Activated naive CD4-positive, alpha-beta T cell treated with anti-CD3 and anti-CD28 coated beads, Interleukin-2, amount 10 ng/mL, durations not matched to agents 7 days and 5 days (primary cell): ENCODE data around the gene AARS1.
A peak's percentile ranks its signal among the peaks of the same experiment; 100 is the strongest.
"Not testable (repeated sequence)": the region's sequence is repeated elsewhere in the genome, so short reads cannot be mapped to it uniquely, and the experiment has no call there.

Source experiments
- CTCF ChIA-PET: fragments of 350-600 bp; sonication (Branson Sonifier 250); formaldehyde crosslinking; loops from one replicate; lab custom pipeline; 2021; ENCODE audit warnings: antibody characterized with exemption; lab: Charles Lee
- DNase-seq: peaks from one replicate; pipeline ENCODE4 v3.0.0-alpha.2; 2020
- H3K27ac Mint-ChIP-seq: one replicate; pipeline ENCODE4 v1.8.0; 2021; ENCODE audit warnings: mild to moderate bottlenecking, moderate library complexity, mixed read lengths
- H3K27me3 Mint-ChIP-seq: one replicate; pipeline ENCODE4 v1.8.0; 2021; ENCODE audit warnings: mild to moderate bottlenecking, mixed read lengths
- H3K36me3 Mint-ChIP-seq: one replicate; pipeline ENCODE4 v1.8.0; 2021; ENCODE audit warnings: mixed read lengths
- H3K4me1 Mint-ChIP-seq: one replicate; pipeline ENCODE4 v1.8.0; 2021; ENCODE audit warnings: mixed read lengths
- H3K4me3 Mint-ChIP-seq: one replicate; pipeline ENCODE4 v1.8.0; 2021; ENCODE audit warnings: mild to moderate bottlenecking, moderate library complexity, mixed read lengths
- H3K9me3 Mint-ChIP-seq: one replicate; pipeline ENCODE4 v1.8.0; 2021; ENCODE audit warnings: mixed read lengths

AARS1 gene

GRCh38 chr16:70289229-70290094 lies at the start of gene AARS1:
AARS1 (minus strand) TSS chr16:70289506; CDS start chr16:70282763, 6,743 bp downstream.
- Mint-ChIP-seq H3K4me1 (peaks cover 40% of the 10 kb centered on the region), H3K4me3 (peak within 1 kb of the TSS; percentile 97), H3K36me3 (peaks cover 11% of the 10 kb centered on the region), H3K27ac (peak within 1 kb of the TSS; percentile 99), H3K27me3 (no peaks in the 10 kb centered on the region), H3K9me3 (no peaks in the 10 kb centered on the region)
- CTCF ChIA-PET = interaction anchor here (1.0 to 2.0 kb wide), 3 partner anchors 10 to 22 kb away, joined by 3 to 10 read pairs (median 8); partner anchors contain the start of gene DDX19B
- DNase-seq = peak; percentile 97

GRCh38 chr16:70337814-70338213 lies 48.5 kb upstream of the AARS1 start:
- CTCF ChIA-PET = no interaction called here
- Mint-ChIP-seq H3K9me3 (no peaks in the 10 kb centered on the region), H3K36me3 (peaks cover 19% of the 10 kb centered on the region), H3K4me1 (no peaks in the 10 kb centered on the region), H3K27me3 (no peaks in the 10 kb centered on the region), H3K27ac (no peak overlapping the region), H3K4me3 (no peak overlapping the region)
- DNase-seq = no peak

- H3K27me3 Mint-ChIP-seq, H3K4me1 Mint-ChIP-seq, H3K27ac Mint-ChIP-seq, H3K4me3 Mint-ChIP-seq, DNase-seq, H3K9me3 Mint-ChIP-seq: not testable (repeated sequence)
- CTCF ChIA-PET = interaction anchor here (2.8 kb wide), 1 partner anchor 322 kb away, joined by 13 read pairs; no protein-coding TSS in a partner anchor
- peaks cover 34% of the 10 kb centered on the region for H3K36me3 Mint-ChIP-seq
Measured at GRCh38 chr16:70332728-70333127, 43.4 kb upstream of the AARS1 start.

- Mint-ChIP-seq H3K4me1 (no peaks in the 10 kb centered on the region), H3K27me3 (no peaks in the 10 kb centered on the region), H3K9me3 (no peaks in the 10 kb centered on the region), H3K27ac (peak overlapping the region; percentile 52), H3K4me3 (no peak overlapping the region), H3K36me3 (peaks cover 34% of the 10 kb centered on the region)
- peak; percentile 38 for DNase-seq
- CTCF ChIA-PET = interaction anchor here (0.9 to 2.8 kb wide), 6 partner anchors 13 to 322 kb away, joined by 3 to 13 read pairs (median 3); no protein-coding TSS in a partner anchor
Measured at GRCh38 chr16:70331588-70332358, 42.5 kb upstream of the AARS1 start.

- CTCF ChIA-PET = interaction anchor here (0.9 to 2.8 kb wide), 6 partner anchors 12 to 323 kb away, joined by 3 to 13 read pairs (median 3); no protein-coding TSS in a partner anchor
- Mint-ChIP-seq H3K4me1 (no peaks in the 10 kb centered on the region), H3K4me3 (no peak overlapping the region), H3K9me3 (no peaks in the 10 kb centered on the region), H3K27me3 (no peaks in the 10 kb centered on the region), H3K36me3 (peaks cover 32% of the 10 kb centered on the region), H3K27ac (no peak overlapping the region)
- no peak for DNase-seq
Measured at GRCh38 chr16:70331091-70331490, 41.8 kb upstream of the AARS1 start.

- Mint-ChIP-seq H3K27me3 (no peaks in the 10 kb centered on the region), H3K4me1 (no peaks in the 10 kb centered on the region), H3K36me3 (peaks cover 18% of the 10 kb centered on the region), H3K27ac (no peak overlapping the region), H3K4me3 (no peak overlapping the region), H3K9me3 (no peaks in the 10 kb centered on the region)
- CTCF ChIA-PET = interaction anchor here (0.6 to 1.4 kb wide), 4 partner anchors 11 to 951 kb away, joined by 3 to 4 read pairs (median 3); no protein-coding TSS in a partner anchor
- DNase-seq = no peak
Measured at GRCh38 chr16:70324998-70325747, 35.9 kb upstream of the AARS1 start.

- CTCF ChIA-PET = interaction anchor here (0.6 kb wide), 1 partner anchor 247 kb away, joined by 3 read pairs; no protein-coding TSS in a partner anchor
- DNase-seq = no peak
- peaks cover 11% of the 10 kb centered on the region for H3K36me3 Mint-ChIP-seq
- H3K27ac Mint-ChIP-seq = no peak overlapping the region
- H3K9me3 Mint-ChIP-seq = no peaks in the 10 kb centered on the region
- no peak overlapping the region for H3K4me3 Mint-ChIP-seq
- H3K27me3 Mint-ChIP-seq = no peaks in the 10 kb centered on the region
- H3K4me1 Mint-ChIP-seq = no peaks in the 10 kb centered on the region
Measured at GRCh38 chr16:70320121-70320520, 30.8 kb upstream of the AARS1 start.

GRCh38 chr16:70307726-70308125 lies 18.4 kb upstream of the AARS1 start:
- H3K27me3 Mint-ChIP-seq, H3K27ac Mint-ChIP-seq, H3K4me1 Mint-ChIP-seq, H3K9me3 Mint-ChIP-seq, H3K4me3 Mint-ChIP-seq, DNase-seq: not testable (repeated sequence)
- CTCF ChIA-PET = interaction anchor here (1.2 kb wide), 1 partner anchor 23 kb away, joined by 3 read pairs; no protein-coding TSS in a partner anchor
- peaks cover 11% of the 10 kb centered on the region for H3K36me3 Mint-ChIP-seq

GRCh38 chr16:70306880-70307279 lies 17.6 kb upstream of the AARS1 start:
- Mint-ChIP-seq H3K4me1 (peaks cover 17% of the 10 kb centered on the region), H3K9me3 (peaks cover 1% of the 10 kb centered on the region), H3K36me3 (peaks cover 19% of the 10 kb centered on the region), H3K4me3 (no peak overlapping the region), H3K27me3 (no peaks in the 10 kb centered on the region), H3K27ac (no peak overlapping the region)
- CTCF ChIA-PET = interaction anchor here (1.2 kb wide), 1 partner anchor 23 kb away, joined by 3 read pairs; no protein-coding TSS in a partner anchor
- no peak for DNase-seq

GRCh38 chr16:70304892-70305448 lies 15.7 kb upstream of the AARS1 start:
- Mint-ChIP-seq H3K4me3 (no peak overlapping the region), H3K27me3 (no peaks in the 10 kb centered on the region), H3K36me3 (peaks cover 34% of the 10 kb centered on the region), H3K9me3 (peaks cover 11% of the 10 kb centered on the region), H3K4me1 (peaks cover 33% of the 10 kb centered on the region), H3K27ac (peak overlapping the region; percentile 12)
- no peak for DNase-seq
- CTCF ChIA-PET = no interaction called here

- DNase-seq = no peak
- Mint-ChIP-seq H3K9me3 (peaks cover 12% of the 10 kb centered on the region), H3K27ac (no peak overlapping the region), H3K27me3 (no peaks in the 10 kb centered on the region), H3K4me1 (peaks cover 49% of the 10 kb centered on the region), H3K4me3 (no peak overlapping the region), H3K36me3 (peaks cover 36% of the 10 kb centered on the region)
- CTCF ChIA-PET = no interaction called here
Measured at GRCh38 chr16:70302745-70303144, 13.4 kb upstream of the AARS1 start.

- H3K36me3 Mint-ChIP-seq = peaks cover 36% of the 10 kb centered on the region
- H3K9me3 Mint-ChIP-seq = peaks cover 12% of the 10 kb centered on the region
- DNase-seq = no peak
- no peaks in the 10 kb centered on the region for H3K27me3 Mint-ChIP-seq
- peak overlapping the region; percentile 74 for H3K27ac Mint-ChIP-seq
- peak overlapping the region; percentile 16 for H3K4me3 Mint-ChIP-seq
- CTCF ChIA-PET = no interaction called here
- H3K4me1 Mint-ChIP-seq = peaks cover 49% of the 10 kb centered on the region
Measured at GRCh38 chr16:70301121-70301520, 11.8 kb upstream of the AARS1 start.
